HCT116 (cell line): ENCODE measurements around the gene CIT. TPM values are rescaled to one million over a fixed set of nuclear protein-coding genes. Genes with fewer than 3 reads are reported as not detected.

Source experiments
- ATAC-seq: fragments of 200-7000 bp; cut with Tn5 transposase; 2 replicates; pipeline ENCODE4 v1.9.1; 2020; ENCODE audit warnings: mild to moderate bottlenecking, moderate library complexity
- BruUV-seq: library from RNA; stranded (reverse); fragments of 400-500 nt; replicated peaks from 2 replicates; lab custom pipeline; 2021; lab: Mats Ljungman, UMichigan
- CTCF ChIA-PET: fragments of 300-600 bp; sonication (Branson Sonifier 250); formaldehyde crosslinking; loops from one replicate; lab custom pipeline; 2021; ENCODE audit warnings: antibody characterized with exemption; lab: Charles Lee
- POLR2A ChIA-PET: fragments of 300-600, 350-600 bp; sonication (Branson Sonifier 250); formaldehyde crosslinking; loops from one replicate; lab custom pipeline; 2021; ENCODE audit warnings: antibody characterized with exemption; lab: Charles Lee
- RAD21 ChIA-PET, 2 experiments: fragments of 300-600 bp; sonication (Branson Sonifier 250); formaldehyde crosslinking; loops; one replicate each; lab custom pipeline; 2023; ENCODE audit warnings: low total read pairs in 2 of 2; ENCODE audit not compliant: uncharacterized antibody in 2 of 2, unreplicated experiment in 2 of 2, low non-redundant PET in 1 of 2; lab: Charles Lee
- DNase-seq: peaks from one replicate; pipeline ENCODE4 v3.0.0-alpha.2; 2010; ENCODE audit warnings: low read depth, low spot score
- H2AFZ ChIP-seq: fragments of 200-600 bp; shearing (Covaris generic), sonication (generic); 2 replicates; pipeline ENCODE4 v1.6.1; 2017; ENCODE audit warnings: low read depth, mixed run types, mixed read lengths, antibody characterized with exemption, low read length; ENCODE audit not compliant: poor library complexity, severe bottlenecking
- H3K27ac ChIP-seq: 2 replicates; pipeline ENCODE4 v1.5.1; 2012; ENCODE audit warnings: low read depth, low read length
- H3K27me3 ChIP-seq: fragments of 200-600 bp; sonication (generic); 2 replicates; pipeline ENCODE4 v1.6.1; 2016; ENCODE audit warnings: mixed run types, low read length, mixed read lengths; ENCODE audit not compliant: insufficient read depth
- H3K36me3 ChIP-seq, 2 experiments: fragments of 200-500 bp in 1 of 2; fragments of 200-600 bp in 1 of 2; sonication (Bioruptor generic) in 1 of 2; sonication (generic) in 1 of 2; 2 replicates each; pipeline versions ENCODE4 v1.5.1 to v1.6.1; 2014 to 2016; ENCODE audit warnings: low read length in 2 of 2, inconsistent platforms in 1 of 2, mixed read lengths in 1 of 2, mixed run types in 1 of 2; ENCODE audit not compliant: insufficient read depth in 2 of 2, control insufficient read depth in 1 of 2
- H3K4me1 ChIP-seq, 2 experiments: fragments of 200-600 bp in 1 of 2; sonication (generic) in 1 of 2; 2 replicates each; pipeline versions ENCODE4 v1.5.1 to v1.6.1; 2012 to 2017; ENCODE audit warnings: low read length in 2 of 2, inconsistent platforms in 1 of 2, mild to moderate bottlenecking in 1 of 2, mixed read lengths in 1 of 2, mixed run types in 1 of 2, moderate library complexity in 1 of 2; ENCODE audit not compliant: insufficient read depth in 2 of 2, control insufficient read depth in 1 of 2
- H3K4me2 ChIP-seq: fragments of 200-600 bp; sonication (generic); 2 replicates; pipeline ENCODE4 v1.6.1; 2017; ENCODE audit warnings: mixed run types, low read length, mixed read lengths
- H3K4me3 ChIP-seq, 2 experiments: fragments of 200-600 bp in 1 of 2; sonication (generic) in 1 of 2; replicated peaks in 1 of 2; 2 replicates each; pipeline ENCODE4 v1.5.1; 2011 to 2016; ENCODE audit warnings: low read length in 2 of 2, control low read depth in 1 of 2, low read depth in 1 of 2, mild to moderate bottlenecking in 1 of 2, mixed read lengths in 1 of 2, mixed run types in 1 of 2
- H3K79me2 ChIP-seq: fragments of 200-600 bp; sonication (generic); 2 replicates; pipeline ENCODE4 v1.6.1; 2017; ENCODE audit warnings: mild to moderate bottlenecking, mixed run types, low read length, moderate library complexity, mixed read lengths; ENCODE audit not compliant: insufficient read depth
- H3K9ac ChIP-seq: fragments of 200-600 bp; sonication (generic); 2 replicates; pipeline ENCODE4 v1.6.1; 2016; ENCODE audit warnings: low read length, mixed read lengths
- H3K9me2 ChIP-seq: fragments of 200-600 bp; sonication (generic), shearing (Covaris generic); 2 replicates; pipeline ENCODE4 v1.6.1; 2017; ENCODE audit warnings: mixed run types, mild to moderate bottlenecking, moderate library complexity; ENCODE audit not compliant: insufficient read depth
- H3K9me3 ChIP-seq, 2 experiments: fragments of 200-500 bp in 1 of 2; fragments of 200-600 bp in 1 of 2; sonication (Bioruptor generic) in 1 of 2; sonication (generic) in 1 of 2; 2 replicates each; pipeline ENCODE4 v1.6.1; 2014 to 2017; ENCODE audit warnings: low read length in 2 of 2, mixed read lengths in 2 of 2, inconsistent platforms in 1 of 2, low read depth in 1 of 2, mild to moderate bottlenecking in 1 of 2, mixed run types in 1 of 2, moderate library complexity in 1 of 2; ENCODE audit not compliant: control insufficient read depth in 1 of 2, insufficient read depth in 1 of 2
- H4K20me1 ChIP-seq: fragments of 200-600 bp; sonication (generic), shearing (Covaris generic); 2 replicates; pipeline ENCODE4 v1.6.1; 2017; ENCODE audit warnings: mixed run types, mild to moderate bottlenecking, moderate library complexity; ENCODE audit not compliant: insufficient read depth
- CEBPB ChIP-seq: IDR thresholded peaks from 2 replicates; pipeline ENCODE4 v1.6.1; 2012; ENCODE audit warnings: low read depth
- EGR1 ChIP-seq: IDR thresholded peaks from 2 replicates; pipeline ENCODE4 v1.6.1; 2012; ENCODE audit warnings: low read depth
- EZH2phosphoT487 ChIP-seq: fragments of 200-600 bp; IDR thresholded peaks from 2 replicates; pipeline ENCODE4 v1.6.1; 2018; ENCODE audit warnings: antibody characterized with exemption, borderline replicate concordance
- FOSL1 ChIP-seq: IDR thresholded peaks from 2 replicates; pipeline ENCODE4 v1.6.1; 2012; ENCODE audit warnings: low read depth
- JUND ChIP-seq: IDR thresholded peaks from 2 replicates; pipeline ENCODE4 v1.6.1; 2012
- SP1 ChIP-seq: IDR thresholded peaks from 2 replicates; pipeline ENCODE4 v1.6.1; 2012; ENCODE audit warnings: low read depth
- TCF7L2 ChIP-seq: IDR thresholded peaks from 2 replicates; pipeline ENCODE4 v1.7.0; 2011; ENCODE audit warnings: borderline replicate concordance, inconsistent platforms; ENCODE audit not compliant: insufficient read depth, insufficient read length; ENCODE audit errors: extremely low read depth
- YY1 ChIP-seq: IDR thresholded peaks from 2 replicates; pipeline ENCODE4 v1.6.1; 2011; ENCODE audit warnings: low read length, low read depth, moderate library complexity, mild to moderate bottlenecking; ENCODE audit not compliant: insufficient replicate concordance; ENCODE audit errors: extremely low read depth
- ZFX ChIP-seq: fragments of 450-650 bp; IDR thresholded peaks from 2 replicates; pipeline ENCODE4 v1.6.1; 2017
- ZNF274 ChIP-seq: fragments of 200-500 bp; sonication (Bioruptor generic); IDR thresholded peaks from 2 replicates; pipeline ENCODE4 v1.6.1; 2014; ENCODE audit warnings: mild to moderate bottlenecking, low read depth, low read length, inconsistent platforms
- intact Hi-C: fragments of 100-400 bp; cut with micrococcal nuclease; formaldehyde crosslinking; loops from 2 replicates; pipeline ENCODE4 v1.10.0; 2022
- total RNA-seq: library from RNA; stranded (reverse); gene quantifications from one replicate; pipeline ENCODE4 v1.2.1, GENCODE V29; 2021; ENCODE audit not compliant: unreplicated experiment
- TF ChIP-seq, protein P1 (sequence below): IDR thresholded peaks from 2 replicates; pipeline ENCODE4 v1.6.1; 2012; ENCODE audit warnings: low read depth
- TF ChIP-seq, protein P2 (sequence below): IDR thresholded peaks from 2 replicates; pipeline ENCODE4 v1.6.1; 2012

Gene CIT
- total RNA-seq, 1 experiment from 2014 or later = 54.2 TPM

GRCh38 chr12:119740830-119741229 is 136.3 kb downstream of the CIT start:
- H3K27ac ChIP-seq = no peak overlapping the region
- H3K4me2 ChIP-seq = no peak overlapping the region
- H3K9me3 ChIP-seq = peaks cover 4 to 5% of the 10 kb centered on the region in 2 experiments; a peak in 1 of 4 replicates
- no peaks in the 10 kb centered on the region for H3K79me2 ChIP-seq
- no peak for DNase-seq
- H3K9ac ChIP-seq = no peak overlapping the region
- CTCF ChIA-PET = no interaction called here
- no peaks in the 10 kb centered on the region for H4K20me1 ChIP-seq
- H3K4me1 ChIP-seq = no peaks in the 10 kb centered on the region
- no peaks in the 10 kb centered on the region for H3K27me3 ChIP-seq
- H2AFZ ChIP-seq = no peak overlapping the region
- TF ChIP-seq, protein P1, sequence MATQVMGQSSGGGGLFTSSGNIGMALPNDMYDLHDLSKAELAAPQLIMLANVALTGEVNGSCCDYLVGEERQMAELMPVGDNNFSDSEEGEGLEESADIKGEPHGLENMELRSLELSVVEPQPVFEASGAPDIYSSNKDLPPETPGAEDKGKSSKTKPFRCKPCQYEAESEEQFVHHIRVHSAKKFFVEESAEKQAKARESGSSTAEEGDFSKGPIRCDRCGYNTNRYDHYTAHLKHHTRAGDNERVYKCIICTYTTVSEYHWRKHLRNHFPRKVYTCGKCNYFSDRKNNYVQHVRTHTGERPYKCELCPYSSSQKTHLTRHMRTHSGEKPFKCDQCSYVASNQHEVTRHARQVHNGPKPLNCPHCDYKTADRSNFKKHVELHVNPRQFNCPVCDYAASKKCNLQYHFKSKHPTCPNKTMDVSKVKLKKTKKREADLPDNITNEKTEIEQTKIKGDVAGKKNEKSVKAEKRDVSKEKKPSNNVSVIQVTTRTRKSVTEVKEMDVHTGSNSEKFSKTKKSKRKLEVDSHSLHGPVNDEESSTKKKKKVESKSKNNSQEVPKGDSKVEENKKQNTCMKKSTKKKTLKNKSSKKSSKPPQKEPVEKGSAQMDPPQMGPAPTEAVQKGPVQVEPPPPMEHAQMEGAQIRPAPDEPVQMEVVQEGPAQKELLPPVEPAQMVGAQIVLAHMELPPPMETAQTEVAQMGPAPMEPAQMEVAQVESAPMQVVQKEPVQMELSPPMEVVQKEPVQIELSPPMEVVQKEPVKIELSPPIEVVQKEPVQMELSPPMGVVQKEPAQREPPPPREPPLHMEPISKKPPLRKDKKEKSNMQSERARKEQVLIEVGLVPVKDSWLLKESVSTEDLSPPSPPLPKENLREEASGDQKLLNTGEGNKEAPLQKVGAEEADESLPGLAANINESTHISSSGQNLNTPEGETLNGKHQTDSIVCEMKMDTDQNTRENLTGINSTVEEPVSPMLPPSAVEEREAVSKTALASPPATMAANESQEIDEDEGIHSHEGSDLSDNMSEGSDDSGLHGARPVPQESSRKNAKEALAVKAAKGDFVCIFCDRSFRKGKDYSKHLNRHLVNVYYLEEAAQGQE = no peak
- no peak for TF ChIP-seq SP1
- ATAC-seq = no peak
- H3K4me3 ChIP-seq = no peak overlapping the region
- POLR2A ChIA-PET = no interaction called here
- no TSS peak for BruUV-seq
- RAD21 ChIA-PET = no interaction called here
- peaks cover 11 to 29% of the 10 kb centered on the region in 2 experiments for H3K36me3 ChIP-seq
- intact Hi-C loops = no loop called here
- no peaks in the 10 kb centered on the region for H3K9me2 ChIP-seq

GRCh38 chr12:119735079-119735478 is 142.0 kb downstream of the CIT start:
- Histone ChIP-seq H3K9me3 (no peaks in the 10 kb centered on the region), H3K4me2 (no peak overlapping the region), H3K27me3 (no peaks in the 10 kb centered on the region), H3K36me3 (peaks cover 4 to 8% of the 10 kb centered on the region in 2 experiments; a peak in 1 of 4 replicates), H3K9ac (no peak overlapping the region), H3K4me3 (no peak overlapping the region), H4K20me1 (no peaks in the 10 kb centered on the region), H3K4me1 (no peaks in the 10 kb centered on the region), H2AFZ (no peak overlapping the region), H3K27ac (no peak overlapping the region), H3K79me2 (no peaks in the 10 kb centered on the region), H3K9me2 (no peaks in the 10 kb centered on the region)
- BruUV-seq = no TSS peak
- ChIA-PET RAD21 (no interaction called here), CTCF (interaction anchor here (1.0 kb wide), 1 partner anchor 45 kb away, joined by 3 read pairs; no protein-coding TSS in a partner anchor), POLR2A (no interaction called here)
- intact Hi-C loops = no loop called here
- TF ChIP-seq EGR1 (no peak), JUND (no peak), ZNF274 (no peak), SP1 (no peak), EZH2phosphoT487 (no peak), TCF7L2 (no peak), CEBPB (no peak), YY1 (no peak), ZFX (no peak), FOSL1 (no peak)
- TF ChIP-seq, protein P2, sequence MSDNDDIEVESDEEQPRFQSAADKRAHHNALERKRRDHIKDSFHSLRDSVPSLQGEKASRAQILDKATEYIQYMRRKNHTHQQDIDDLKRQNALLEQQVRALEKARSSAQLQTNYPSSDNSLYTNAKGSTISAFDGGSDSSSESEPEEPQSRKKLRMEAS = no peak
- TF ChIP-seq, protein P1 = no peak
- DNase-seq = no peak
- ATAC-seq = no peak
